ENCODE measurements around the gene ZMIZ1. TPM values are rescaled to one million over a fixed set of nuclear protein-coding genes. Genes with fewer than 3 reads are reported as not detected.

ZMIZ1 gene
- total RNA-seq, 1 donor from 2014 or later, result 85.2 TPM

DNA sequence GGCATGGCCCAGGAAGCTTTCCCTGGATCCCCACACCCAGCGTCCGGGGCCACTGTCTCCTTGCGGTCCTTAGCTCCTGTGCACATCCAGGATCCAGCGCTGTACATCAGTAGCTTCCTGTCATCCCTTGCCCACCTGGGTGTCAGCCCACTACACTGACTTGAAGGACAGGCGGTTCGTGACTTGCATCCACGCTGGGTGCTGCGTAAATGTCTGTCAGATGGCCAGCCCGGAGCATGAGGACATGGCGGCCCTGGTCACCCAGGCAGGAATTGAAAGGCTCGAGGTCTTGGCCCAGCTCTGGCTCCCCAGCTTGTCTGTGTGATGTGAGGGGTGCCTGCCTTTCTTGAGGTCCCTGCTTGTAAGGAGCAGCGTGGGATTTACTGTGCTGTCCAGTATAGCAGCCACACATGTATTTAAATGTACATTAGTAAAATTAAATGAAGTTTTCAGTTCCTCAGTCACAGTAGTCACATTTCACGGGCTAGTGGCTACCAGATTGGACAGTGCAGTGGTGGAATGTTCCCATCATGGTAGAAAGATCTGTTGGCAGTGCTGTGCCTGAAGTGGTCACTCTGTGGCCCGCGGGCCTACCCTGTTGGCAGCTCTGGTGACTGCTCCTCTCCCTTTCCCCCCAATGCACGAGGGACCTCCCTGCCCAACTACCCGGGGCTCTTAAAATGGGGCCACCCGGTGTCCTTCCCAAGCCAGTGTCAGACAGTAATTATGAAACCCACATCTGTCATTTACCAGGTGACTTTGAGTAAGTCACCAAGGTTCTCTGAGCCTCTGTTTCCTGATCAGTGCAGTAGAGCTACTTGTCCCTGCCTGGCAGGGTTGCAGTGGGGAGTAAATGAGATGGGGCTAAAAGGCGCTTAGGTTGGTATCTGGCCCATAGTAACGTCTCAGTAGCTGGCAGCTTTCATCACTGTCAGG, 180.7 kb downstream of the ZMIZ1 start:
- H3K4me1 Mint-ChIP-seq (ENCODE audit: low read depth), result no peaks in the 10 kb centered on the region
- no peaks in the 10 kb centered on the region for H3K9me3 Mint-ChIP-seq (ENCODE audit: low read depth)
- H3K36me3 Mint-ChIP-seq (ENCODE audit: insufficient read depth), result no peaks in the 10 kb centered on the region
- TF ChIP-seq, protein P1, sequence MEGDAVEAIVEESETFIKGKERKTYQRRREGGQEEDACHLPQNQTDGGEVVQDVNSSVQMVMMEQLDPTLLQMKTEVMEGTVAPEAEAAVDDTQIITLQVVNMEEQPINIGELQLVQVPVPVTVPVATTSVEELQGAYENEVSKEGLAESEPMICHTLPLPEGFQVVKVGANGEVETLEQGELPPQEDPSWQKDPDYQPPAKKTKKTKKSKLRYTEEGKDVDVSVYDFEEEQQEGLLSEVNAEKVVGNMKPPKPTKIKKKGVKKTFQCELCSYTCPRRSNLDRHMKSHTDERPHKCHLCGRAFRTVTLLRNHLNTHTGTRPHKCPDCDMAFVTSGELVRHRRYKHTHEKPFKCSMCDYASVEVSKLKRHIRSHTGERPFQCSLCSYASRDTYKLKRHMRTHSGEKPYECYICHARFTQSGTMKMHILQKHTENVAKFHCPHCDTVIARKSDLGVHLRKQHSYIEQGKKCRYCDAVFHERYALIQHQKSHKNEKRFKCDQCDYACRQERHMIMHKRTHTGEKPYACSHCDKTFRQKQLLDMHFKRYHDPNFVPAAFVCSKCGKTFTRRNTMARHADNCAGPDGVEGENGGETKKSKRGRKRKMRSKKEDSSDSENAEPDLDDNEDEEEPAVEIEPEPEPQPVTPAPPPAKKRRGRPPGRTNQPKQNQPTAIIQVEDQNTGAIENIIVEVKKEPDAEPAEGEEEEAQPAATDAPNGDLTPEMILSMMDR (IDR thresholded peaks at IDR 0.05; ENCODE audit: unreplicated experiment), result no peak
- DNase-seq (ENCODE audit: low spot score, unreplicated experiment), result no peak
- no peak overlapping the region for H3K27ac Mint-ChIP-seq
- H3K27me3 Mint-ChIP-seq, result no peaks in the 10 kb centered on the region
- H3K4me3 Mint-ChIP-seq (ENCODE audit: low read depth), result no peak overlapping the region

- no peak overlapping the region for H3K27ac Mint-ChIP-seq
- no peaks in the 10 kb centered on the region for H3K36me3 Mint-ChIP-seq (ENCODE audit: insufficient read depth)
- no peaks in the 10 kb centered on the region for H3K9me3 Mint-ChIP-seq (ENCODE audit: low read depth)
- H3K27me3 Mint-ChIP-seq, result no peaks in the 10 kb centered on the region
- no peak overlapping the region for H3K4me3 Mint-ChIP-seq (ENCODE audit: low read depth)
- DNase-seq (ENCODE audit: low spot score, unreplicated experiment), result no peak
- TF ChIP-seq, protein P1 (IDR thresholded peaks at IDR 0.05; ENCODE audit: unreplicated experiment), result no peak
- H3K4me1 Mint-ChIP-seq (ENCODE audit: low read depth), result no peaks in the 10 kb centered on the region
Observed at GRCh38 chr10:79250259-79250658, 181.5 kb downstream of the ZMIZ1 start.

- no peaks in the 10 kb centered on the region for H3K27me3 Mint-ChIP-seq
- no peak for DNase-seq (ENCODE audit: low spot score, unreplicated experiment)
- H3K36me3 Mint-ChIP-seq (ENCODE audit: insufficient read depth), result no peaks in the 10 kb centered on the region
- no peaks in the 10 kb centered on the region for H3K9me3 Mint-ChIP-seq (ENCODE audit: low read depth)
- TF ChIP-seq, protein P1 (IDR thresholded peaks at IDR 0.05; ENCODE audit: unreplicated experiment), result no peak
- no peak overlapping the region for H3K4me3 Mint-ChIP-seq (ENCODE audit: low read depth)
- H3K27ac Mint-ChIP-seq, result peak overlapping the region; percentile 14
- no peaks in the 10 kb centered on the region for H3K4me1 Mint-ChIP-seq (ENCODE audit: low read depth)
Observed at GRCh38 chr10:79252450-79252849, 183.7 kb downstream of the ZMIZ1 start.

DNA sequence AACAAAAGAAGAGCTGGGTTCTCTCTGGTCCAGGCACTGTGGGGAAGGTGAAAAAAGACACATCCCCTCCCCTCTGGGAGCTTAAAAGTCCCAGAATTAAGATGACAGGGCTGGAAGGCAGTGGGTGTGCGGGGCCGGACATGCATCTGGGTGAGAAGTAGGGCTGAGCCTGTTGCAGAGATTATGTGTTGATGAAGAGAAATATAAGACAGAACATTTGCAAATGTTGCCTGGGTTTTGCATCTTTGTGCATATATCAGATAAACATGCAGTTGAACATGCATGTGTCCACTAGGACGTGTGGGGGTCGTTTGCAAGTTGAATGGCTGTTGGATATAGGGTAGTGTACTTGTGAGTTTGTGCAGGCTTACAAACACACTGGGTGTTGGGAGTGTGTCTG, 184.2 kb downstream of the ZMIZ1 start:
- H3K4me1 Mint-ChIP-seq (ENCODE audit: low read depth), result no peaks in the 10 kb centered on the region
- TF ChIP-seq, protein P1 (IDR thresholded peaks at IDR 0.05; ENCODE audit: unreplicated experiment), result no peak
- H3K27me3 Mint-ChIP-seq, result no peaks in the 10 kb centered on the region
- H3K27ac Mint-ChIP-seq, result no peak overlapping the region
- H3K4me3 Mint-ChIP-seq (ENCODE audit: low read depth), result no peak overlapping the region
- no peaks in the 10 kb centered on the region for H3K9me3 Mint-ChIP-seq (ENCODE audit: low read depth)
- no peak for DNase-seq (ENCODE audit: low spot score, unreplicated experiment)
- H3K36me3 Mint-ChIP-seq (ENCODE audit: insufficient read depth), result no peaks in the 10 kb centered on the region

- DNase-seq (ENCODE audit: low spot score, unreplicated experiment), result no peak
- Mint-ChIP-seq H3K4me3 (ENCODE audit: low read depth) (no peak overlapping the region), H3K27me3 (no peaks in the 10 kb centered on the region), H3K36me3 (ENCODE audit: insufficient read depth) (no peaks in the 10 kb centered on the region), H3K4me1 (ENCODE audit: low read depth) (peaks cover 4% of the 10 kb centered on the region), H3K9me3 (ENCODE audit: low read depth) (no peaks in the 10 kb centered on the region), H3K27ac (no peak overlapping the region)
- TF ChIP-seq, protein P1 (IDR thresholded peaks at IDR 0.05; ENCODE audit: unreplicated experiment), result no peak
Observed at GRCh38 chr10:79253704-79254103, 184.9 kb downstream of the ZMIZ1 start.
